ENCODE measurements around the gene ITGB1BP2. TPM values are rescaled to one million over a fixed set of nuclear protein-coding genes. Genes with fewer than 3 reads are reported as not detected.

The ITGB1BP2 gene
- total and polyA plus RNA-seq, 2 of the 8 experiments (the other 6 are each of a cell fraction or from before 2014, with no cell fraction given): 2.9 to 5.2 TPM

GRCh38 chrX:71256051-71256450, 45.5 kb upstream of the ITGB1BP2 start (continued):
- no peak for TF ChIP-seq RBBP5 (IDR thresholded peaks at IDR 0.05; ENCODE audit: borderline replicate concordance, low read depth, low read length)
